NCI-H128 (cell line): ENCODE results near the gene MGARP.
"Not testable (repeated sequence)": the region's sequence is repeated elsewhere in the genome, so short reads cannot be mapped to it uniquely, and the experiment has no call there.

Experiments
- DNase-seq: peaks from one replicate; lab custom pipeline; 2025; ENCODE audit not compliant: unreplicated experiment; lab: John Stamatoyannopoulos, UW

The MGARP gene

DNA sequence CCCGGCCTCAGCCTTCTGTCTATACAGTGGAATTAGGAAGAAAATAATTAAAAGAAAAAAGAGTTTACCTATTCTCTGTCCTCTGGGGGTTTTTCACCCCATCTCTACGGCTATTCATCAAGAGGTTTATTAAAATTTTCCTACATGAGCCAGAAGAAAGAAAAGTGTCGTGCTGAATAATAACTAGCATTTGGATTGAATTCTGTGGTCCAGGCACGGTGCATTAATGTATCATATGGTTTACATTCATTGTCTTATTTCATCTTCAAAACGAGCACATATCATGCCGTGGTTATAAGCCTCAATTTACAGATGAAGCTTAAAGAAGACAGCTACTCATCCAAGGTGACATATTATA lies 15.9 kb upstream of the MGARP start:
- DNase-seq = no peak

DNA sequence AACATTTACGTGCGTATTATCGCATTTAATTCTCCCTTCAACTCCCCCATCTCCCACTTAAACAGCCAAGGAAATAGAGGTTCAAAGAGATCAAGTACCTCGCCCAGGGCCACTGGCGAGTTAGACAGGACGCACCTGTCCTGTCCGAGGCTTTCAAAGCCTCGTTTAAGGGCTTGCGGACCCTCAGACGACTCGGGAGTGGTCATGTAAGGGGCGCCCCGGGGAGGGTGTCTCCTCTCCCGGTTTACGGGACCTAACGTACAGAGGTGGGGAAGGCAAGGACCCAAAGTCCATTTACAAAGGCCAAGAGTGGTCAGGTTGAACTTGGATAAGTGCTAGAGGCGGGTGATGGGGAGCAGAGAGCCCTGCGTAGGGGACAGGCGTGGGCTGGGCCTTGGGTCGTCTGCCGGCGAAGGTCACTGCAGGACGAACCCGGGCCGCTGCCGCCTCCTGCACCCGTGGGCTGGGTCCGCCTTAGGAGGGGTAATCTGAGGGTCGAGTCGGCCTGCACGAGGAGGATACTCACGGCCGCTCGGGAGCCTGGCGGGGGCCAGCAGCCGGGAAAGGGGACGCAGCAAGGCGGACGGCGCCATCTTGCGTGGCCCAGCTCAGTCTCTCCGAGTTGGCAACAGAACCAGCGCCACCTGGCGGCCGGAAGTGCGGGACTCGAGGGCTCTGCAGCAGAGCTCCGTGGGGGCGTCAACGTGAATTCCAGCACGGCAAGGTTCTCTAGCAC lies 15.3 kb upstream of the MGARP start:
- peak; percentile 71 for DNase-seq

DNA sequence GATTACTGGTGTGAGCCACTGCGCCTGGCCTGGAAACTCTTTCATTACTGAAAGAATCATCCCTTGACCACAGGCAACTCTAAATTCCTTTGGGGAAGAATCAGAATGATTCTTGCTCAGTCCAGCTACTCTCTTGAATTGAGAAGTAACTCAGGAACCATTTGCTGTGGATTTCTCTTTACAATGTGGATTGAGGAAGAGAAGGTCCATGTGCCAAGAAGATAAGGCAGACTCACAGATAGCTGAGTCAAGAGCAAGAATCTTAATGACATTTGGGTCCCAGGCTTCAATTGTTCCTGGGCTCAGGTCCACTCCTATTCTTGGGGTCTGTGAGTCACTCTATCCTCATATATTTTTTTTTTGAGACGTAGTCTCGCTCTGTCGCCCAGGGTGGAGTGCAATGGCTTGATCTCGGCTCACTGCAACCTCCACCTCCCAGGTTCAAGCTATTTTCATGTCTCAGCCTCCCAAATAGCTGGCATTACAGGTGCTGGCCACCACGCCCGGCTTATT lies 6.2 kb upstream of the MGARP start:
- no peak for DNase-seq

DNA sequence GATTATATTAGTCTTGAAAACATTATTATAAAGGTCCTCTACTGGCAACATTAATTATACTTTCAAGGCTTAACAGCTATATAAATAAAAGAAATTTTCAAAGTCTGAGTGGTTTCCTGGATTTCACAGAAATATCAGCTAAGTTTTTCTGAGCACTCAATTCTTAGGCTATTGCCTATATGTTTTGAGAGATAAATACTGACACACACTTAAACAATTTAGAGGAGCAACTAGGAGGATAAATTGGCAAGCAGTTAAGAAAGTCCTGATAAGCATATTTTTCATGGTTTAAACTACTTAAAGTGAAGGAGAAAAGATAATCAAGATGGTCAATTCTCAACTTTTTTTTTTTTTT lies 2.7 kb upstream of the MGARP start:
- DNase-seq = no peak

DNA sequence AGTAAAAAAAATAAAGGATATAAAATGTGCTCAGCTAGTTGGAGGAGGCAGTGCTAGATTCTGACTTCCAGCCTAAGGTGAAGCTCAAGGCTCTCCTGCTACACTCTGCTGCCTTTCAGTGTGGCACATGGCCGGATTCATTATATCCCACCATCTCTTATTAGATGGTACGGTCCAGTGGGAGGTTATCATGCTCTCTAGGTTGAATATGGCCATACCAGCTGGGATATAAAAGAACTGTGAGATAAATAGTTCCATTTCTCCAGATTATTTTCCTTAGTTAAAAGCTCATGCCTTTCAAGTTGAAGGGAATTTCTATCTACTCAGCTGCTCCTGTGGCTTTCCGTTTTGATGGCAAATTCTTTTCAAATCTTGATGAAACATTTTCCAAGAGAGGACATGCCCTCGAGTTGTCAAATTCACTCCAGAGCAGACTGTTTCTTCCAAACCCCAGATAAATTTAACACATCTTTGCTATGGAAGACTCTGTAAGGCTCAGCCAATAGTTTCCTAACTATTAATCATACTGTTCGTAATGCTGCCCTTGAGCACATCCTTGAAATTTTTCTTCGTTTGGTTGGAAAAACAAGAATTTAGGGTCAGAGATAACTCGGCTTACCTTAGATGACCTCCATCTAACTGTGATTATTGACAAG lies 2.2 kb upstream of the MGARP start:
- DNase-seq = no peak

DNA sequence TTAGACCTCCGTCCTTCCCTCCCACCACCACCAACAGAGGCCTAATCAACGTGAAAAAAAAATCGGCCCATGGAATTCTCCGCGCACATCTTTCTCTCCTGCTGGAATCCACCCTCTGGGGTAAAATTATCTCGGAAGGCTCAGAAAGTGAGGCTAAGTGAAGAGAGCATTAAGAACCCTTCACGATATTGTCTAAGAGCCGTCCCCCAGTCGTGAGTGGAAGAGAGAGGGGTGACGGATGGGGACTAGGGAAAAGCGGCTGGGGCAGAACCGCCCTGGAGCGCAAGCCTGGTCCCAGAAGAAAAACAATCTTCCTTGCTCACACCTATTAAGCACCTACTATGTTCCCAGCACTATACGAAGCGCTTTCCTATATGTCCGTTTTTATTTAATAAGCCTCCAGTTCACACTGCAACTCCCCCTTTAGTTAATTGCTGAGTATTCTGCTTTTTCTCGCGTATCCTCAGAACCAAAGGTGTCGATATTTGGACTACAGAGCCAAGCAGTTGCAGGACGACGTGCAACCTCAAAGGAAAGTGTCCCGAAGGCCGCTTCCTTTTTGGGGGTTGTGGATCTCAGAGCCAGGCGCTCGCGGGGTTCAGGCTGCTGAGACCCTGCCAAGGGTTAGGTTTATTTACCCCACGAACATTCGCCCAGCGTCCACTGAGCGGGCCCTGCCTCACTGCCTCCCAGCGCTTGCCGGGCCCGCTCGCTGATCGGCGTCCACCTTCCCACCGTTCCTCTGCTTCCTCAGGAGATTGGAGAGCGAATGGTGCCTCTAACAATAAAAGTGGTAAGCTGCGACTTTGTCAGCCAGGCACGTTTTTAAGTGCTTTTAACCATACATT lies 889 bp downstream of the MGARP start:
- no peak for DNase-seq

DNA sequence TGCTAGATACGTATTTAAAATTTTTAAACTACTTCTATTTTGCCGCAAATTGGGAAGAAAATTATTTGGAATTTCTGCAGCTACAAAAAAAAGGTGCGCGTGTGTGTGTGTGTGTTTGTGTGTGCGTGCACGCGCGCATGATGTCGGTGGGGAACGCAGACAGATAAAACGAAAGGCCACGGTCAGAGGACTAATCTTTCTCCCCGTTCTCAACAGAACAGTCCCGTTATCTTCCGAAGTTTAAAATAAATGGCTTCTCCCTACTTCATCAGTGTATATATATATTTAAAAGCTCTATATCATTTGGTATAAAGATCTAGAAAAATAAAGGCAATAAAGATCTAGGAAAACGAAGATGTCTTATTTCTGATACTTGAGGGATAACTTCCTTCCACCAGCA lies 1.5 kb downstream of the MGARP start:
- DNase-seq = no peak

DNA sequence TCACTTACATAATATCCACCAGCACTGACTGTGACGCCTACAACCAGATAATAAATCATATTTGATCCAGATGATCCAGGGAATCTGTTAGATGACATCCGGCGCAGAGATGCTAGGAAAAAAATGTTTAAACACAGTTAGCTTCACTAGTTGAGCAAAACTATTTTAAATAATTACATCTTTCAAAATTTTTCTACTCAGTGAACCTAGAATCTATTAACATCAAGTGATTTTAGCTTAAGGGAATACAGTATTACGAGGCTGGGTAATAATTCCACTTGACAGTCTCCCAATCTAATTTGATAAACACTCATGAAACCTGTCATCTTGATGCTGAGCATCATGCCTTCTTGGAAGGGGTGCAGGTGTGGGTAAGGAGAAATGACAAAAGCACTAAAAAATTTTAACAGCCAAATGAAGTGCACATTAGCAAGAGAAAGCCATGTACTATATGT lies 4.7 kb downstream of the MGARP start:
- DNase-seq = no peak

DNA sequence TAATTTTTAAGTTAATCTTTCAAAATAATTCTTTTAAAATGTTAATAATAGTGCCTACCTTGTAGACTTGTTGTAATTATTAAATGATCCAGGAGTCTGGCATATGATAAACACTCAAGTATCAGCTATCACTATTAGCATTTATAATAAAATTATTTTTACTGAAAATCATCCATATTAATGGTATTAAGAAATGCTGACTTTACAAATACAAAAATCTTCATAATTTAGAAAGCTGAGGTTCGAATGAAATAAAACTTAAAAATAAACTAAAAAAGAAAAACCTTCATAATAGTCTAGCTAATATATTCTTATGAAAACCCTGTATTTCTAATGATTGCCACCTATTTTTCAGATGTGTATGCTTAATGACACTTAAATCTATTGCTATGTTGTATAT lies 5.2 kb downstream of the MGARP start:
- DNase-seq = no peak

DNA sequence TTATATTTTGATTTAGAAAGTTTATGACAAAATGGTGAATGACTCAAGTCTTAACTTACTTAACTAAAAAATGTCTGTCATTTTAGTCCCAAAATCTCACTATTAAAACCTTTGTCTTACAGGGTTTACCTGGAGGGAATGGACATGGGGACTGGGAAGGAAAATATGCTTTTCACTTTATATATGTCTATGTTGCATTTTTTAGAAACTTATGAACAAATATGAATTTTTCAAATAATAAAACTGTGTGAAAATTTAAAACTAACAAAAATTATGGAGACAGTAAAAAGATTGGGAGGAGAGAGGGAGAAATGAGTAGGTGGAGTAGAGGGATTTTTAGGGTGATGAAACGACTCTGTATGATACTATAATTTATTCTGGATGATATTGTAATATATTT lies 6.2 kb downstream of the MGARP start:
- no peak for DNase-seq

DNA sequence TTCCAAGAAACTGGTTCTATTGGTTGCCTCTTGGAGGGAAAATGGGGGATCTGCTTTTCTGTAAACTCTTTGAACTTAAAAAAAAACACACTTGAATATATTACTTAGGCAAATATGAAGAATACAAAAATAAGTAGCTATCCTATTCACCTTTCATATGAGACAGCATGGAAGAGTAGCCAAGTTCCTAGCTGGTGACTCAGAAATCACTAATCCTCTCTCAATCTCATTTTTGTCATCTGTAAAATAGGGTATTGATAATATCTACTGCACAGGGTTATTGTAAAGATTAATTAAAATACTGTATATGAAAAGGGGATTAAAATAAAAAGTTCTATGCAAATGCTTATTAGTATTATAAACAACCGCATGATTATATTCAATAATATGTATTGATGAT lies 12.7 kb downstream of the MGARP start:
- no peak for DNase-seq

DNA sequence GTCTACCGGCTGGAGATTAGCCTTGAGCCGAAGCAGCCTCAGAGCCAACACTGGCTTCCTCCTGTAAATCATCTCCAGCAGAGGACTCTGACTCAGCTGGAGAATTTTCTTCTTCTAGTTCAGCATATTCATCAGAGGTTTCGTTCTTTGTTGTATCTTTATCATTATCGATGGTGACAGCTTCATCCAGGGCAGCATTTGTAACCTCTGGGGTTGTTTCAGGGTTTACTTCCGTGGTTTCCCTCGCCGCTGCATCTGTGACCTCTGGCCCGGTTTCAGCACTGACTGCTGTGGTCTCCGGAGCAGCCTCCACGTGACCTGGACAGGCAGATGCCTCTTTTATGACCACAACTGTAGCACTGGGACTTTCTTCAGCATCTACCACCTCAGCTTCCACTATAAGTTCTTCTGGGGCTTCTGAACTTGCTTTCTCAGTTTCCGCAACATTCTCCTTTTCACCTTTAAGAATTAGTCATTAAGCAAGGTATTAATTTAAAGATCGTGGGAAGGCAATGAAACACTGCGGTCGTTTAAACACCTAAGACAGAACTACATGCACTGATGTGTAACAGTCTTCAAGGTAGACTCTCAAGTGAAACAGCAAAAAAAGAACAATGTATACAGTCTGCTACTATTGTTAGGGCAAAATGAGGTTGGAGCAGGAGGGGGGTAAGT lies 13.3 kb downstream of the MGARP start:
- no peak for DNase-seq

DNA sequence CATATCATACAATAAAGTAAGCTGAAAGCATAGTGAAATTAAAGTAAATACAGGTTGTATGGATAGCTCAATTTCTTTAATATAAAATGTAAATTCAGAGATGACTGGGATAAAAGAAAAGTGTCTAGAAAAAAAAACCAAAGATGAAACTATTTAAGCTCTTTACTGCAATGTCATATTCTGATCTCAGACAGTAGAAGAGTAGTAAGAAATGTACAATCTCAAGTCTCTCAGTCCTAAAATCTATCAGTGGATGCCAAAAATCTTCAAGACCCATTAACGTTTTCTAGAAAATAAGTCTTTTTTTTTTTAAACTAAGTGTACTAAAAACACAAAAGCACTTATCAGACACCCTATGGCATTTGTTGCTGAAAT lies 13.8 kb downstream of the MGARP start:
- DNase-seq = no peak

DNA sequence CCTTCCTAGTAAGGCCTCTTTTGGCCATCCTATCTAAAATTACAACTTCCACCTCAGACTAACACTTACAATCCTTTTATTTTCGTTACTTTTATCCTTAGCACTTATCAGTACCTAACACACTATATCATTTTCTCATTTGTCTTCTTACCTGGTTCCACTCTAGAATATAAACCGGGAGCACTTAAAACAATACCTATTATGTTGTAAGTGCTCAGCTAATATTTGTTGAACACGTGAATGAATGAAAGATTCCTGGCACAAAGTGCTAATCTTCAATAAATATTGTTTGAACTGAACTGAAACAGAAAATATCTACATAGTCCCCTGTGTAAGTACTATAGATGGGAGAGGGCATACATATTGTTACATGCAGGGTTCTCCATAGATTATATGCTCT lies 14.4 kb downstream of the MGARP start:
- DNase-seq = no peak

DNA sequence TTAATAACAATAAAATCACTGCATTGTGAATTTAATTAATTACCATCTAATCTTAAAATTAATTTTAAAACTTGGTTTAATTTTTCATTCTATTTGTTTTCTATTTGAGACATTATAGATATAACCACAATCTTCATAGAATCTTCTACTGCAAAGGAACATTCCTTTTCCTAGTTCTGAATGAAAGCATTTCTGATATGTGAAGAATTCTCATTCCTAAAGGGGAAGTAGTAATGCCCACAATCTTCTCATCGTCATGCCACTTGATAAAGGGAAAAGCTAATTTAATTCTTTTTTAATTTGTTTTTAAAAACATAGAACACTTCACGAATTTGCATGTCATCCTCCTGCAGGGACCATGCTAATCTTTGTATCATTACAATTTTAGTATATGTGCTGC lies 23.7 kb downstream of the MGARP start:
- DNase-seq = no peak

DNA sequence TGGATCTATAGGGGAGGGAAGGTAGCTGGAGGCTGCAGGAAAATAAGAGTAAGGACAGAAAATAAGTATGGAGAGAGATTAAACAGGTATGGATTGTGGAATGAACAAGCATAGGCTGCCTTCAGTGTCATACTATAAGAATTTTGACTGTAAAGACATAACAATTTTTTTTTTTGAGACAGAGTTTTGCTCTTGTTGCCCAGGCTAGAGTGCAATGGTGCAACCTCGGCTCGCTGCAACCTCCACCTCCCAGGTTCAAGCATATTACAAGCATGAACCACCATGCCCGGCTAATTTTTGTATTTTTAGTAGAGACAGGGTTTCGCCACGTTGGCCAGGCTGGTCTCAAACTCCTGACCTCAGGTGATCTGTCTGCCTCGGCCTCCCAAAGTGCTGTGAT lies 24.4 kb downstream of the MGARP start:
- not testable (repeated sequence) for DNase-seq

DNA sequence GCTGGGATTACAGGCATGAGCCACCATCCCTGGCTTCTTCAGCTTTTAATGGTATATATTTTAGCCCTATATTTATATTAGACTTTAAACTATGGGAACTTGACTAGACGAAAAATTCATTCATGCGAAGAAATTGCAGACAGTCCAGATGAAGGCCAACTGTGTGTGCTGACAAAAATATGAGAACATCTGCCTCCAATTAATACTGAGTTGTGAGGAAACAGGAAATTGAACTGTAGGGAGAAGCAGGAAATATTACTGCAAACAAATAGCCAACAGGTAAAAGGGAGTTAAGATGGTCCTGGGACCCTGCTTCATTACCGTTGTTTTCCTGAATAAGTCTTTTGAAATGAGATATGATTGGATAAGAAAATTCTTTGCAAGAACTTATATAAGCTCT lies 26.3 kb downstream of the MGARP start:
- no peak for DNase-seq

DNA sequence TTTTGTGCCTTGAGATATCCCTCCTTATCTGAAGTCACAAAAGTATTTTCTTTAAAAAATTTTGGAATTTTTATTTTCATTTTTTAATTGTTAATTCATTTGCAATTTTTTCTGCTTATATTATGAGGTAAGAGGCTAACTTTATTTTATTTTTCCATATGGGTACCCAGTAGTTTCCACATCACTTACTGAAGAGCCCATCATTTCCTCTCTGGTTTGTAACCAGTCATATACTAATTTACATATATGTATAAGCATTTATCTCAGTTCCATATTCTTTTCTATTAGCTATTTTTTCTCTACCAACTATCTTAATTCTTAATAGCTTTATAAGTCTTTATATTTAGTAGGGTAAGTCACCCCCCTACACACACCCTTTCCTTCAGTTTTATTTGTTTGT lies 27.0 kb downstream of the MGARP start:
- DNase-seq = no peak

DNA sequence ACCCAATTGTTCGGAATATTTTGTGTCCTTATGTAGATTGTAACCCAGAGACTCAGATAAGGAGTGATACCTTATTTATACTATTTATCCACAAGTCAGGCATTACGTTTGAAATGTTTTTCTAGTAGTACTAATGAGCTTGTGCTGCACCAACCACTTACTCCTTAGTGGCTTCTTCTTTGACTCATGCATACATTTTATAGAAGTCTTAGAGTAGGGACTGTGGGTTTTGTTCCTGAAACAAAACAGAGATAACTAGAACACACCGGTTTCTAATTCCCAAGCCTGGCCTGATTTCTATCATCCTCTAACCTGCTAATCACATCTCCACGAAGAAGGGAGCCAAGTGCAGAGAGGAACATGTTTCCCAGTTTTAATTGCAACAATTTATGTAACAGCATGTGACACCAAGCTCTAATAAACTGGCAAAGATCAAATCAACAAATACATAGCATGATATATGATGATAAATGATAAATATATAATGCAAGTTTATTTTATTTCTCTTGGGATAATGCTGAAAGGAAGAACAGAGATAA lies 32.3 kb downstream of the MGARP start:
- no peak for DNase-seq

DNA sequence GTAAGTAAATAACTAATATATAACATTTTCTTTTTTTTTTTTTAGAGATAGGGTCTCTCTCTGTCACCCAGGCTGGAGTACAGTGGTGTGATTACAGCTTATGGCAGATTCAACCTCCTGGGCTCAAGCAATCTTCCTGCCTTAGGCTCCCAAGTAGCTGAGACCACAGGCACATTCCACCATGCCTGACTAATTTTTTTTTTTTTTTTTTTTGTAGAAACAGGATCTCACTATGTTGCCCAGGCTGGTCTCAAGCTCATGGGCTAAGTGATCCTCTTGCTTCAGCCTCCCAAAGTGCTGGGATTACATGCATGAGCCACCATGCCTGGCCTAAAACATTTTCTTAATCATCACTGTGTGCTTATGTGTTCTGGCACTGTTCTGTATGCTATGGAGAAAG lies 32.8 kb downstream of the MGARP start:
- no peak for DNase-seq

DNA sequence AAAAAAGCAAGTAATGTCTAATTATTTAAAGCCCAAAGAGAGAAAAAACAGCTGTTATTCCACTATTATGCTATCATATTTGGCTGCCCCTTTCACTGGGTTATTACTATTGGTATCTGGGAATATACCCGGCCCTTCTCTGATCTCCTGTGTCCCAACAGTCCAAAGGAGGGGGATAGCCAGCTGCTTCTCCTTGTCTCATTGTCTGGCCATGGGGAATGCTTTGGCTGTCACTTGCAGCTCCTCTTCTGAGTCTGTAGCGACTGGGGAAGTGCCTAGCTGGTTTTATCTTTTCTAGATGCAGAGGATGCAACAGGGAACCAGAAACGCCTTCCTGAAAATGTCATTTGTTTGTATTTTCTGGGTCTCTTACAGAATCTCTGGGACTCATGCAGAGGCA lies 33.9 kb downstream of the MGARP start:
- no peak for DNase-seq
